ENCODE measurements around the gene ISG20L2.
A peak's percentile ranks its signal among the peaks of the same experiment; 100 is the strongest.

ISG20L2 gene

GRCh38 chr1:156705918-156706656, 22.5 kb downstream of the ISG20L2 start:
- TF ChIP-seq CTCF (IDR thresholded peaks at IDR 0.05; ENCODE audit: control insufficient read depth, extremely low read depth, insufficient read depth) = peak; percentile 69
- DNase-seq (ENCODE audit: low read depth) = no peak
- H3K4me3 ChIP-seq (ENCODE audit: low read depth, low read length) = peak overlapping the region; percentile 38

- no peak for DNase-seq (ENCODE audit: low read depth)
- peak within 1 kb of the TSS; percentile 38 for H3K4me3 ChIP-seq (ENCODE audit: low read depth, low read length)
- no peak for TF ChIP-seq CTCF (IDR thresholded peaks at IDR 0.05; ENCODE audit: control insufficient read depth, extremely low read depth, insufficient read depth)
These were observed 23.1 kb downstream of the ISG20L2 start, which contains the start of gene CRABP2 for GRCh38 chr1:156705321-156705917. Gene CRABP2, minus strand, starts transcription at chr1:156705583. Its CDS starts 137 bp downstream, at chr1:156705446.

- no peak for TF ChIP-seq CTCF (IDR thresholded peaks at IDR 0.05; ENCODE audit: control insufficient read depth, extremely low read depth, insufficient read depth)
- DNase-seq (ENCODE audit: low read depth) = no peak
- no peak overlapping the region for H3K4me3 ChIP-seq (ENCODE audit: low read depth, low read length)
These were observed 23.6 kb downstream of the ISG20L2 start for GRCh38 chr1:156704930-156705320.

GRCh38 chr1:156704166-156704711, 24.3 kb downstream of the ISG20L2 start:
- no peak overlapping the region for H3K4me3 ChIP-seq (ENCODE audit: low read depth, low read length)
- DNase-seq (ENCODE audit: low read depth) = no peak

GRCh38 chr1:156703741-156704140, 24.8 kb downstream of the ISG20L2 start:
- no peak for DNase-seq (ENCODE audit: low read depth)
- TF ChIP-seq CTCF (IDR thresholded peaks at IDR 0.05; ENCODE audit: control insufficient read depth, extremely low read depth, insufficient read depth) = no peak
- H3K4me3 ChIP-seq (ENCODE audit: low read depth, low read length) = no peak overlapping the region

More at GRCh38 chr1:156704166-156704711, 24.3 kb downstream of the ISG20L2 start:
- TF ChIP-seq CTCF (IDR thresholded peaks at IDR 0.05; ENCODE audit: control insufficient read depth, extremely low read depth, insufficient read depth) = no peak

- no peak overlapping the region for H3K4me3 ChIP-seq (ENCODE audit: low read depth, low read length)
These were observed 25.2 kb downstream of the ISG20L2 start for GRCh38 chr1:156703336-156703735.

More at GRCh38 chr1:156703336-156703735, 25.2 kb downstream of the ISG20L2 start:
- no peak for DNase-seq (ENCODE audit: low read depth)
- TF ChIP-seq CTCF (IDR thresholded peaks at IDR 0.05; ENCODE audit: control insufficient read depth, extremely low read depth, insufficient read depth) = no peak

Measured in LNCaP clone FGC (cell line).